Omental fat pad (tissue), 4 donors: Measurements from ENCODE around the gene WDR11. TPM values are rescaled to one million over a fixed set of nuclear protein-coding genes. Genes with fewer than 3 reads are reported as not detected.

Source experiments
- ATAC-seq: fragments of 150-250 bp; one replicate; pipeline ENCODE4 v1.9.1; 2016; ENCODE audit warnings: mild to moderate bottlenecking, moderate library complexity; ENCODE audit not compliant: low FRiP score
- DNase-seq: peaks from one replicate; pipeline ENCODE4 v3.0.0-alpha.2; 2019; ENCODE audit warnings: low spot score
- CTCF ChIP-seq, 3 donors: fragments of 450-650 bp; IDR thresholded peaks; one replicate each; pipeline ENCODE4 v1.5.1; 2016 to 2017; ENCODE audit warnings: antibody characterized with exemption in 3 of 3, mild to moderate bottlenecking in 3 of 3, moderate library complexity in 2 of 3
- total RNA-seq, 4 donors: library from RNA; depleted of rRNA; stranded (reverse); fragments of >200 nt; gene quantifications; one replicate each; pipeline ENCODE4 v1.1.0, GENCODE V29; 2016

The WDR11 gene
- total RNA-seq, 4 donors from 2014 or later: 43.3 to 63.2 (median 55.0) TPM

GRCh38 chr10:120943542-120943941 is 92.4 kb downstream of the WDR11 start:
- ATAC-seq (no peak), DNase-seq (no peak)
- no peak for TF ChIP-seq CTCF (IDR thresholded peaks at IDR 0.05)

DNA sequence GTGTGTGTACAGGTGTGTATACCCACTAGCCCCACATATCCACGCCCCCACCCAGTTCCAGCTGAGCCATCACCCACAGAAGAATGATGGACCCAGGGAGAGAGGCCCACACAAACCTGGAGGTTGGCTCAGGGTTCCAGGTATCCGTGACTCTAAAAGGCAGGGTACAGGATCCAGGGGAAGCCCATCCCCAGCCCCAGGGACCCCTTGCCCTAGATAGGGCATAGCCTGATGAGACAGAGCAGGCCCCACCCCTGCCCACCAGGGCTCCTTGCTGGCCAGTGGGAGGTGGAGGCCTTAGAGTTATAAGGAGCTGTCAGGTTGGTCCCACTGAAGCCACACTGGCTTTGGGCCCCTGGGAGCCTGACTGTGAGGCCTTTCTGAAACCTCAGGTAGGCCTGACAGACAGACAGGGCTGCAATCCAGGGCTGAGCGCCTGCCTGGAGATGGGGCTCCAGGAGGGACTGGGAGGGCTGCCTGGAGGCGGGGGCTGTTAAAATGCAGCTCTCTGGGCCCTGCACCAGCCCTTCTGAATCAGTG is 93.5 kb downstream of the WDR11 start:
- TF ChIP-seq CTCF (IDR thresholded peaks at IDR 0.05): no peak
- DNase-seq: no peak
- no peak for ATAC-seq

GRCh38 chr10:120945182-120945581 is 94.0 kb downstream of the WDR11 start:
- ATAC-seq (no peak), DNase-seq (no peak)
- TF ChIP-seq CTCF (IDR thresholded peaks at IDR 0.05): no peak

DNA sequence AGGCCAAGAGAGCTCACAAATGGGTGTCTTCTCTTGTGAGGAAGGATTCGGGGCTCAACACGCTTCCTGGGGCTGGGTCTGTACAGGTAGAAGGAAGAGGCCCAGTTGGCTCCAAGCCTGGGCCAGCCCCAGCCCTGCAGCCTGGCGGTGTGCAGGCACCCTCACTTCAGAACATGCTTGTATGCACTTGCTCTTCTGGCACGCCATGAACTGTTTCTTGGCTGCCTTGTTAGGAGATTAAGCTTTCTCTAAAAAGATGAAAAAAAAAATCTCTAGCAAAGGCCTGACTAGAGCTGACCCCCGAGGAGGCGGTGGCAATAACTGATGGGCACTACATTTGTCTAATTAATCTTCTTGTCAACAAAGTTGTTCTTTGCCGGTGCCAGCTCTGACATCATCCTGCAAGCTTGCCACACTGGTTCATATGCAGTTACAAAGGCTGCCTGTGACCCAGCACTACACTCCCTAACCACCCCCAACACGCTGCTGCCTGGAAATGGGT is 94.7 kb downstream of the WDR11 start:
- ATAC-seq (peak; percentile 52), DNase-seq (no peak)
- TF ChIP-seq CTCF (IDR thresholded peaks at IDR 0.05): no peak

DNA sequence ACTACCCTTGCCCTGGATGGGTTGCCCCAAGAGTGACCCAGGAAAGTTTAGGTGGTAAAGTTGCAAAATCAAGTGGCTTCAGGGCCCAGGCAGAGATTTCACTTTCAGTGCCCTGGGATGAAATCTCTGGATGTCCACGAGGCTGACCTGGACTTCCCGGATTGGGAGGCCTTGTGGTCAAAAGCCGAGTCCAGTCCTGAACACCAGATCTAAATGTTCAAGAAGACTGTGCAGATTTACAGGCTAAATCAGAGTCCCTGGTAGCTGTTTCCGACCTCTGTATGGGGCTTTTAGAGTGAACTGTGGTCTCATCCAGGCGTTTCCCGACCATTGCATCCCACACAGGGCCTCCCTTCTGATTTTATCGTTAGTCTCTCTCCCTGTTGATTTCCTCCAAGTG is 95.3 kb downstream of the WDR11 start:
- no peak for ATAC-seq
- TF ChIP-seq CTCF (IDR thresholded peaks at IDR 0.05): no peak
- DNase-seq: no peak

- DNase-seq: no peak
- ATAC-seq: peak; percentile 91
- TF ChIP-seq CTCF (IDR thresholded peaks at IDR 0.05): no peak
Observed at GRCh38 chr10:120948889-120949608, 97.9 kb downstream of the WDR11 start.

DNA sequence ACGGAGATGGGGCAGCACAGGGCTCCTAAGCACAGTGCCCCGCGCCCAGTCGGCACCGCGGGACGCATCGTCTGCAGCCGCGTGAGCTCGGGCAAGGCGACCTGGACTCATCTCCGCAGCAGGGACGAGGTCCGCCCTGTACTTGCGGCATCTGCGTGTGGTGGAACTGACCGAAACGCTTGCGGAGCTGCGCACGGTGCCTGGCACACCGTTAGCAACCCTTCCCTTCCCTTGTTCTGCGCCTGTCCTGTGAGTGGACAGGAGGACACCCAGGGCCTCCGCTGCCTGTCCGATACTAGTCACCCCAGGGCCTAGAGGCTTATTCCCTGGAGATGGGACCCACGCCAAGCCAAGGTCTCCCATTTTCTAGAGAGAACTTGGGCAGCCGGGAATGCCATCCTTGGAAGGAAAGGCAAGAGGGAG is 98.5 kb downstream of the WDR11 start:
- DNase-seq: no peak
- no peak for TF ChIP-seq CTCF (IDR thresholded peaks at IDR 0.05)
- no peak for ATAC-seq
